Measurements from ENCODE around the gene NFE2L2. TPM values are rescaled to one million over a fixed set of nuclear protein-coding genes. Genes with fewer than 3 reads are reported as not detected.

Gene NFE2L2
- 34.3 and 40.6 TPM in 2 replicates for total RNA-seq (2014; rRNA removed; shearing (Covaris generic))

DNA sequence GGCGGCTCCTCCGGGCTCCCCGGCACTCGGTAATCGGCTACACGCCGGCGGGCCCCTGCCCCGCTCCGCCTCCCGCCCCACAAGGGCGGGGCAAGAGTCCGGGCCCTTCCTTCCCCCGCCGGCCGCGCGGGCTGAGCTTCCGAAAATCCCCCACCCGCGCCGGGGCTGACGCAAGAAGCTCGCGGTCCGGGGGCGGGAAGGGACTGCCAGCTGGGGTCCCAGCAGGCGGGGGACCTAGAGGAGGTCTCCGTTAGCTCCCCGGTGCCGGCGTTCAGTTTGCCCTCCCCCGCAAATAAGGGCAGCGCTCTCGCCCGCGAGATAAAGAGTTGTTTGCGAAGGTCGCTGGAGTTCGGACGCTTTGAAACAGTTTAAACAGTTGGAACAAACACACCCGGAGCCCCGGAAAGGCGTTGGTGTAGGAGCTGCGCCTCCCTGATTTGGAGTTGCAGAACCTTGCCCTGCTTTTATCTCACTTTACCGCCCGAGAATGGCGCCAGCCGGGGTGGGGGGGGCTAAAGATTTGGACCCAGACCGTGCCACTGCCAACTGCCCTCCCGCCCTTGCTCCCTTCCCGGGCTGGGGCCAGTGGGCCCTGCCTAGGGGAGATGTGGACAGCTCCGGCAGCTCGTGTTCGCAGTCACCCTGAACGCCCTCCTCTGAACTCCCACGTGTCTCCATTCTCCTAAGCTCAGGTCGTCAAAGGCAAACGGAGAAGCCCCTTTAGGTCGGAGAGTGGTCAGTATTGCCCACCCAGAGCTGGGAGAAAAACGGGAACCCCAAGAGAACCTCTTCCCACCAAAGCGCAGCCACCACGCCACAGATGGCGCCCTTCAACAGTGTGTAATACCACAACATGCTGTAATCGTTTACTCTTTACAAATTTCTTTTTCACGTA, at the start of gene NFE2L2:
Gene NFE2L2 (minus strand): TSS at position 35 of the 895 bp plus-strand sequence. CDS start 151 bp downstream, outside the sequence.

DNA sequence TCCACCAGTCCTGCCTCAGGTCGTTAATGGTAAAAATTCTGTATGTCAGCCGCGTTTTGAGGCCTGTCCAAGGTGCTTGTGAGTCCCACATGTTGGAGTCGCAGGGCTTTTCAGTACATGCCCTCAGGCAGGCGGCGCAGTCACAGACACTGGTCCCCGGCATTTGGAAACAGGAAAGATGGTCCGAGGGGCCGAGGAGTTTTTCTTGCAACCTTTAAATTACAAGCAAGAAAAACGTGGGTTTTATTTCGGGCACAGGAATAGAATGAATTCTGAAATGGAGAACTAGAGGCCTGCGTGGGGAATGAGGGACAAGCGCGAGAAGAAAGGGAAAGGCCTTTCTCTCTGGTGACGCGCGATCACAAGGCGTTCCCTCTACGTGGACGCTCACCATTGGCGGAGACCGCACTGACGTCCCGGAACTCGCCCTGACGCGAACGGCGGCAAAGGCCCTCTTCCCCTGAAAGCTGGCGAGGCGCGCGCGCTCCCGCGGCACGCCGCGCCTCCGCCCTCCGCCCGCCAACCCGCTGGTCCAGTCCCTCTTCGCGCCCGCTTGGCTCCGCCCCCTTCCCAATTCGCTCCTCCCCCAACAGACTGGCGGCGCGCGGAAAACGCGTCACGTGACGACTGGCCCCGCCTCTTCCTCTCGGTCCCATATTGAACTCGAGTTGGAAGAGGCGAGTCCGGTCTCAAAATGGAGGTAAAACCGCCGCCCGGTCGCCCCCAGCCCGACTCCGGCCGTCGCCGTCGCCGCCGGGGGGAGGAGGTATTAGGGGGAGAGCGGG, 52.2 kb downstream of the NFE2L2 start, which contains the start of gene HNRNPA3:
Gene HNRNPA3 (plus strand): TSS at position 689 of the 785 bp plus-strand sequence. CDS start 6 bp downstream, at position 695.

Small RNAs within 50 kb of the gene (small RNA-seq; reads per million reads assigned to genes)
- gene MIR3128, result not detected
- not detected for gene MIR6512
- not detected for gene RF00019

Other genes starting within 250 kb of the NFE2L2 start
- 34.8 and 39.0 TPM in 2 replicates for gene HNRNPA3, start 51.9 kb downstream of the NFE2L2 start, total RNA-seq (2014; rRNA removed; shearing (Covaris generic))
- gene AGPS, start 128.0 kb upstream of the NFE2L2 start, total RNA-seq (2014; rRNA removed; shearing (Covaris generic)), result 153 and 204 TPM in 2 replicates